Trophoblast cell (in vitro differentiated cells and primary cell): ENCODE results near the gene DAW1.
"Not testable (repeated sequence)": the region's sequence is repeated elsewhere in the genome, so short reads cannot be mapped to it uniquely, and the experiment has no call there.

Experiments
- DNase-seq, 2 donors: peaks; one replicate each; pipeline ENCODE4 v3.0.0-alpha.2; 2016
- H2AFZ ChIP-seq: 2 replicates; pipeline ENCODE4 v1.6.1; 2013; ENCODE audit warnings: low read length, moderate library complexity, mild to moderate bottlenecking; ENCODE audit not compliant: insufficient read depth, poor library complexity
- H2AK5ac ChIP-seq: 2 replicates; pipeline ENCODE4 v1.6.1; 2013; ENCODE audit warnings: mild to moderate bottlenecking, low read length
- H2BK120ac ChIP-seq: 2 replicates; pipeline ENCODE4 v1.6.1; 2013; ENCODE audit warnings: low read length, mild to moderate bottlenecking, moderate library complexity; ENCODE audit not compliant: insufficient read depth, poor library complexity
- H2BK12ac ChIP-seq: 2 replicates; pipeline ENCODE4 v1.6.1; 2013; ENCODE audit warnings: mild to moderate bottlenecking, low read length, moderate library complexity
- H2BK5ac ChIP-seq: 2 replicates; pipeline ENCODE4 v1.6.1; 2013; ENCODE audit warnings: low read length, low read depth, moderate library complexity, mild to moderate bottlenecking; ENCODE audit not compliant: poor library complexity
- H3K14ac ChIP-seq: 2 replicates; pipeline ENCODE4 v1.6.1; 2013; ENCODE audit warnings: mild to moderate bottlenecking, low read length
- H3K18ac ChIP-seq: 2 replicates; pipeline ENCODE4 v1.6.1; 2013; ENCODE audit warnings: mild to moderate bottlenecking, low read length
- H3K23ac ChIP-seq: 2 replicates; pipeline ENCODE4 v1.6.1; 2013; ENCODE audit warnings: low read length
- H3K27ac ChIP-seq: 2 replicates; pipeline ENCODE4 v1.5.1; 2013; ENCODE audit warnings: low read depth, mild to moderate bottlenecking, inconsistent platforms, low read length, moderate library complexity
- H3K27me3 ChIP-seq: 2 replicates; pipeline ENCODE4 v1.6.1; 2013; ENCODE audit warnings: inconsistent platforms, mild to moderate bottlenecking, low read length, moderate library complexity; ENCODE audit not compliant: insufficient read depth
- H3K36me3 ChIP-seq, 2 experiments: 1 replicate in 1 of 2; 2 replicates in 1 of 2; pipeline ENCODE4 v1.6.1; 2013; ENCODE audit warnings: low read length in 2 of 2, mild to moderate bottlenecking in 2 of 2, moderate library complexity in 1 of 2; ENCODE audit not compliant: insufficient read depth in 2 of 2, control insufficient read depth in 1 of 2
- H3K4ac ChIP-seq: 2 replicates; pipeline ENCODE4 v1.6.1; 2013; ENCODE audit warnings: low read depth, mild to moderate bottlenecking, low read length, moderate library complexity
- H3K4me1 ChIP-seq, 2 experiments: 1 replicate in 1 of 2; 2 replicates in 1 of 2; pipeline ENCODE4 v1.6.1; 2013; ENCODE audit warnings: low read length in 2 of 2, mild to moderate bottlenecking in 2 of 2, moderate library complexity in 1 of 2; ENCODE audit not compliant: insufficient read depth in 2 of 2, control insufficient read depth in 1 of 2
- H3K4me2 ChIP-seq: 2 replicates; pipeline ENCODE4 v1.6.1; 2013; ENCODE audit warnings: inconsistent platforms, mild to moderate bottlenecking, low read length, moderate library complexity
- H3K4me3 ChIP-seq: 2 replicates; pipeline ENCODE4 v1.5.1; 2013; ENCODE audit warnings: mild to moderate bottlenecking, low read depth, low read length, inconsistent platforms
- H3K79me1 ChIP-seq: one replicate; pipeline ENCODE4 v1.6.1; 2013; ENCODE audit warnings: low read length
- H3K79me2 ChIP-seq: 2 replicates; pipeline ENCODE4 v1.6.1; 2013; ENCODE audit warnings: low read length, mild to moderate bottlenecking; ENCODE audit not compliant: control insufficient read depth, insufficient read depth, poor library complexity
- H3K9ac ChIP-seq: 2 replicates; pipeline ENCODE4 v1.6.1; 2013; ENCODE audit warnings: mild to moderate bottlenecking, low read length
- H3K9me3 ChIP-seq: 2 replicates; pipeline ENCODE4 v1.6.1; 2013; ENCODE audit warnings: low read depth, mild to moderate bottlenecking, control low read depth, inconsistent platforms, low read length; ENCODE audit not compliant: insufficient read depth
- H4K12ac ChIP-seq: 2 replicates; pipeline ENCODE4 v1.6.1; 2013; ENCODE audit warnings: low read depth, mild to moderate bottlenecking, low read length, moderate library complexity
- H4K8ac ChIP-seq: 2 replicates; pipeline ENCODE4 v1.6.1; 2013; ENCODE audit warnings: low read depth, mild to moderate bottlenecking, low read length, moderate library complexity
- H4K91ac ChIP-seq: one replicate; pipeline ENCODE4 v1.6.1; 2013; ENCODE audit warnings: low read depth, mild to moderate bottlenecking, low read length, moderate library complexity
- WGBS: extraction: QIAGEN DNeasy Blood & Tissue Kit; methylation state at CpG from one replicate; pipeline ENCODE4 v1.1.7; 2013; ENCODE audit warnings: missing lambda C conversion rate; ENCODE audit not compliant: insufficient read length, insufficient coverage; ENCODE audit errors: extremely low coverage; 5-methylcytosine and 5-hydroxymethylcytosine counted together

Gene DAW1

DNA sequence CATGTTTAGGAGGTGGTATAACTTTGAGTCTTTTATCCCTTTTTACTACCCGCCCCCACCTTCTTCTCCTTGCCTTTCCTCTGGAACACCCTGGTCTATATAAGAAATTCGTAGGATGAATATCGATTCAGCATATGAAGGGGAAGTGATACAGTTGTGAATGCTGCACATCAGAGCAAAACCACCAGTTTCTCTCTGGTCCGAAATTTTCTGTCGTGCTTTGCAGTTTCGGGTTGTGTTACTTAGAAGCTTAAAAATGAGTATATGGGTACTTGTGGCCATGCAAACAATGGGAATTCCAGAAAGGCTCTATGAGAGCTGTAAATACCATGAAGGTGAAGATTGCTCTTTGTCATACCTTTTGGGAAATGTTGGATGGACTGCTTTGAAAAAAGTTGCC is 60.6 kb downstream of the DAW1 start:
- Histone ChIP-seq H3K23ac (no peak overlapping the region), H3K4me1 (peaks cover 0 to 2% of the 10 kb centered on the region in 2 experiments), H3K9me3 (no peaks in the 10 kb centered on the region), H4K8ac (no peak overlapping the region), H3K4me2 (no peak overlapping the region), H3K18ac (no peak overlapping the region), H2BK120ac (no peak overlapping the region), H3K36me3 (no peaks in the 10 kb centered on the region), H2AK5ac (no peak overlapping the region), H3K4ac (no peak overlapping the region), H4K91ac (no peak overlapping the region), H3K9ac (no peak overlapping the region), H3K27ac (no peak overlapping the region), H3K14ac (no peak overlapping the region), H3K27me3 (no peaks in the 10 kb centered on the region), H3K4me3 (no peak overlapping the region), H2AFZ (no peak overlapping the region), H3K79me2 (no peaks in the 10 kb centered on the region), H2BK12ac (no peak overlapping the region), H3K79me1 (no peaks in the 10 kb centered on the region), H2BK5ac (no peak overlapping the region), H4K12ac (no peak overlapping the region)
- WGBS: no CpG with 5 or more reads among the region's 6 CpGs
- DNase-seq: no peak

DNA sequence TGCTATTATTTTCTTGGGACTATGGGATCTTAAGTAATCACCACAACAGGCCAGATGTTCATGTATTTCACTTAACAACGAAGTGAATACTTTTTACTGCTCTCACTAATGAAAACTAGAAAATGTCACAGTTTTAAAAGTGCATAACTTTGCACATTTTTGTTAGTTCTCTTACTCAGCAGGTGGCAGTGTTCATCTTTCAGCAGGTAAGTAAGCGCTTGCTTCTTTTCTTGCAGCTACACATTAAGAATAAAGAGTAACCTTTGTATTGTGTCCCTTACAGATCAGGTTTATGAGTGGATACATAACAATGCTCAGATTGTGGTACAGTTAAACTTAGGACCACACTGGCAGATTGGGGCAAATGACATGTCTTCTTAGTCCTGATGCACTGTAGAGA is 61.0 kb downstream of the DAW1 start:
- Histone ChIP-seq H3K9me3 (no peaks in the 10 kb centered on the region), H3K4me2 (no peak overlapping the region), H3K79me2 (no peaks in the 10 kb centered on the region), H4K91ac (no peak overlapping the region), H2BK12ac (no peak overlapping the region), H3K4me3 (no peak overlapping the region), H3K9ac (no peak overlapping the region), H3K27me3 (no peaks in the 10 kb centered on the region), H4K12ac (no peak overlapping the region), H3K4me1 (peaks cover 0 to 2% of the 10 kb centered on the region in 2 experiments), H3K4ac (no peak overlapping the region), H3K79me1 (no peaks in the 10 kb centered on the region), H4K8ac (no peak overlapping the region), H3K36me3 (no peaks in the 10 kb centered on the region), H2AFZ (no peak overlapping the region), H3K14ac (no peak overlapping the region), H2BK5ac (no peak overlapping the region), H3K18ac (no peak overlapping the region), H2AK5ac (no peak overlapping the region), H2BK120ac (no peak overlapping the region), H3K27ac (no peak overlapping the region), H3K23ac (no peak overlapping the region)
- DNase-seq: peak in 1 of 2 donors; percentile 27
- no CpG with 5 or more reads among the region's 2 CpGs for WGBS

DNA sequence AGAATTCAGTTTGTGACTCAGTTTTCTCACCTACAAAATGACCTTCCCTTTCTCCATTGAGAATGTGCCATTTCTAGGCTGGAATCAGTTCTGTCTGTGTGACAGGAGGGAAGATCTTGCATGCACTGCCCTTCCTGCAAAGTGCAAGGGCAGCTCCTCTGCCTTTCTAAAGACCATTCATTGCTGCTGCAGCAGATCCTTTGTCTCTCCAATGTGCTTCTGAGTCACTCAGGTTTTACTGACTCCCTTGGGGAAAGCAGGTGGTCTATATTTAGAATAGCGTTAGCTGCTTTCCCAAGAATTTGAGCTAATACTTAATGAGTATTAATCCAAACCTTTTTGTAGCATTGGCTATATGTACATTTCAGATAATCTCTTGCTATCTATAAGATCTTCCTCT is 62.5 kb downstream of the DAW1 start:
- Histone ChIP-seq H4K12ac (no peak overlapping the region), H3K79me2 (no peaks in the 10 kb centered on the region), H2BK12ac (no peak overlapping the region), H2BK120ac (no peak overlapping the region), H3K14ac (no peak overlapping the region), H3K27me3 (no peaks in the 10 kb centered on the region), H3K4me1 (peaks cover 0 to 2% of the 10 kb centered on the region in 2 experiments), H4K91ac (no peak overlapping the region), H4K8ac (no peak overlapping the region), H2AFZ (no peak overlapping the region), H2BK5ac (no peak overlapping the region), H3K9me3 (no peaks in the 10 kb centered on the region), H3K79me1 (no peaks in the 10 kb centered on the region), H3K27ac (no peak overlapping the region), H3K4ac (no peak overlapping the region), H3K18ac (no peak overlapping the region), H3K4me2 (no peak overlapping the region), H3K23ac (peak overlapping the region; percentile 99), H3K9ac (peak overlapping the region; percentile 18), H3K4me3 (no peak overlapping the region), H2AK5ac (no peak overlapping the region), H3K36me3 (no peaks in the 10 kb centered on the region)
- no peak for DNase-seq
- no CpG with 5 or more reads among the region's 1 CpG for WGBS

DNA sequence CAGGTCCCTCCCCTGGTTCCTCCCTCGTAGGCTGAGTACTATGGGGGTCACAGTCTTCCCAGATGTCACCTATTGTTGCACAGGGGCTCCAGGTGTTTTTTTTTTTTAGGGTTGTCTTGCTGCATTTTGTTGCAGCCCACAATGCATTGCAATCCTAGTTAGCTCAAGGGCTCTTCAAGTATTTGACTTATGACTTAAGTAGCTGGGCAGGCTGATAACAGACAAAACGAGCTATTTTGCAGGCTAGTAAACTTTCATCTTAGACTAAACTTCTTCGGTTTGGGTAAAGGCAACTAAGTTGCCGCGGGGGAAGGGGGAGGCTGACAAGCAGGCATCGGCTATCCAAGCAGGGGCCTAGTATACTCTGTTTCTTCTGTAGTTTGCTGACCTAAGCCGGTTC is 64.8 kb downstream of the DAW1 start:
- H4K91ac ChIP-seq, H2BK5ac ChIP-seq, H3K9ac ChIP-seq, H3K4ac ChIP-seq, H3K36me3 ChIP-seq, H3K27ac ChIP-seq, H4K12ac ChIP-seq, H2AK5ac ChIP-seq, H2BK12ac ChIP-seq, H3K79me2 ChIP-seq, H2AFZ ChIP-seq, H3K4me1 ChIP-seq, DNase-seq, H4K8ac ChIP-seq, H3K14ac ChIP-seq, H3K9me3 ChIP-seq, H3K79me1 ChIP-seq, H3K23ac ChIP-seq, H3K18ac ChIP-seq, H3K27me3 ChIP-seq, H3K4me2 ChIP-seq, H3K4me3 ChIP-seq, H2BK120ac ChIP-seq: not testable (repeated sequence)
- WGBS: no CpG with 5 or more reads among the region's 7 CpGs
